HG03139 (cell line): Measurements from ENCODE around the gene NR1H2.
"Not testable (repeated sequence)": the region's sequence is repeated elsewhere in the genome, so short reads cannot be mapped to it uniquely, and the experiment has no call there.

Source experiments
- ATAC-seq: cut with Tn5 transposase; IDR thresholded peaks from one replicate; pipeline ENCODE4 v1.9.1; 2021; ENCODE audit not compliant: unreplicated experiment

The NR1H2 gene

GRCh38 chr19:50376166-50377050 is at the start of gene NR1H2:
Gene NR1H2, plus strand, starts transcription at chr19:50376457. Its CDS starts 1,149 bp downstream, at chr19:50377606.
- ATAC-seq: peak; percentile 66

GRCh38 chr19:50327013-50327412 is 49.2 kb upstream of the NR1H2 start:
- ATAC-seq: no peak

GRCh38 chr19:50327461-50328223 is 48.6 kb upstream of the NR1H2 start:
- no peak for ATAC-seq

GRCh38 chr19:50328224-50328872 is 47.9 kb upstream of the NR1H2 start:
- no peak for ATAC-seq

DNA sequence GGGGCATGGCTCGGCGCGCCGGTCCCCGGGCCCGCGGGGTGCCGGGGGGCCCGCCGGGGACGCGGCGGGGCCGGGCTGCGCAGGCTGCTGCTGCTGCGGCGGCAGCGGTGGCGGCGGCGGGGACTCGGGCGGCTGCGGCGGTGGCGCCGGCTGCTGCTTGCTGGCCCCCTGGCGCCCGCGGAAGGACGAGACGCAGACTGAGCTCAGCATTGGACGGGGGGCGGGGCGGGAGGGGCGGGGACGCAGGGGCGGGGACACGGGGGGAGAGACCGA is 47.4 kb upstream of the NR1H2 start:
- no peak for ATAC-seq

GRCh38 chr19:50329146-50329925 is 46.9 kb upstream of the NR1H2 start, which contains the start of gene KCNC3:
Gene KCNC3, minus strand, starts transcription at chr19:50329377. Its CDS starts 295 bp downstream, at chr19:50329082.
- ATAC-seq: no peak

DNA sequence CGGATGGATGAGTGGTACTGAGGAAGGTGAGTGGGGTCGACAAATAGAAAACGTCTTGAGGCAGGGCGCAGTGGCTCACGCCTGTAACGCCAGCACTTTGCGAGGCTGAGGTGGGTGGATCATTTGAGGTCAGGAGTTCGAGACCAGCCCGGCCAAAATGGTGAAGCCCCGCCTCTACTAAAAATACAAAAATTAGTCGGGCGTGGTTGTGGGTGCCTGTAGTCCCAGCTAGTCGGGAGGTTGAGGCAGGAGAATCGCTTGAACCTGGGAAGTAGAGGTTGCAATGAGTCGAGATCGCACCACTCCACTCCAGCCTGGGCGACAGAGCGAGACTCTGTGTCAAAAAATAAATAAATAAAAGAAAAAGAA is 46.3 kb upstream of the NR1H2 start:
- not testable (repeated sequence) for ATAC-seq

DNA sequence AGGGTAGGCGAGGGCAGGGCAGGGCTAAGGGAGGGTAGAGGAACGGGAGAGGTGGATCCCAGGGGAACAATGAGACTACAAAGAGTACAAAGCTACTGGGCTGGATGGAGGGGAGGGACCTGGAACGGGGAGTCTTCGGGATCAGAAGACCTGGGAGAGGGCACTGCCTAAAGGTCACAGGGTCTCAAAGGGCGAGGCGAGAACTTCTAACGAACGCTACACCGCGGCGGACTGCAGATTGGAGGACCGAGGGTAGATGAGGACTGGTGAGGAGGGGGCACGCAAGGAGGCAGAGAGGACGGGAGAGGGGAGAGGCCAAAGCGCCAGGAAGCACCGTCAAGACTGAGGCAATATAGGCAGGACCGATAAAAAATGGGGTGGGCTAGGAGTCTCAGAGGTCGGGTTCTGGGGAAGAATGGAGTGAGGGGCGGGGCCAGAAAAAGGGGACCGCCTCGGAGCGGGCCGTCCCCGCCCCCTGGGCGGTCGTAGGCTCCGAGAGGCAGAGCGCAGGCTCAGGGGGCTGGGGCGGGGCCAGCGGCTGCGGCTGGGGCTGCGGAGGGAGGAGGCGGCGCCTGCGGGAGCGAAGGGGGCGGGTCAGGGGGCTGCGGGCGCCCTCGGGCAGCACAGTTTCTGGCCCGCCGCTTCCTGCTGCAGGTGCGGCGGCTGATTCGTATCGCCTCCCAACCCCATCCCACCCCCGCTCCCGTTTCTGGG is 45.7 kb upstream of the NR1H2 start:
- ATAC-seq: no peak

DNA sequence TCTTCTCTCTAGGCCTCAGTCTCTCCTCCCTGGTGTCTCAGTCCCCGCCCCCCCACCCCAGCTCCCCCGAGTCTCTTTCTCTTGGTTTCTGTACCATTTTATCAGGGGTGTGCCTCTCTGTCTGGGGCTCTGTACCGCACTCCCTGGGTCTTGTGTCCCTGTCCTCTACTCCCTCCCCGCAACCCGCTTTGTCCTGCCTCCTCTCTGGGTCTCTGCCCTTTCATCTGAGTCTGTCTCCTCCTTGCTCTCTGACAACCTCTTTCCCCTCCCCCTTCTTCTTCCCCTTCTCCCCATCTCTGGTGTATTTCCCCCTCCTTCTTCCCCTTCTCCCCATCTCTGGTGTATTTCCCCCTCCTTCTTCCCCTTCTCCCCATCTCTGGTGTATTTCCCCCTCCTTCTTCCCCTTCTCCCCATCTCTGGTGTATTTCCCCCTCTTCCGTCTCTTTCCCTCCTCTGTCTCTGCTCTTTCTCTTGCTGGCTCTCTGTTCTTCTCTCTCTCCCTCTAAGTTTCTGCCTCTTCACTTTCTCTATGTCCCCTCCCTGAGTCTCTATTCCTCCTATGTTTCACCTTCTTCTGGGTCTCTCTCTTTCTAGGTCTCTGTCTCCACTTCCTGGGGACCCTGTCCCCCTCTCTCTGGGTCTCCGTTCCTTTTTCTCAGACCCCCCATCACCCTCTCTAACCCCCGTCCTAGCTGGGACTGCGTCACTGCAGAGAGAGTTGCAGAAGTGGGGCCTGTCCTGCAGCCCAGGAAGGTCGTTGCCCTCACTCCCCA is 44.9 kb upstream of the NR1H2 start:
- no peak for ATAC-seq

DNA sequence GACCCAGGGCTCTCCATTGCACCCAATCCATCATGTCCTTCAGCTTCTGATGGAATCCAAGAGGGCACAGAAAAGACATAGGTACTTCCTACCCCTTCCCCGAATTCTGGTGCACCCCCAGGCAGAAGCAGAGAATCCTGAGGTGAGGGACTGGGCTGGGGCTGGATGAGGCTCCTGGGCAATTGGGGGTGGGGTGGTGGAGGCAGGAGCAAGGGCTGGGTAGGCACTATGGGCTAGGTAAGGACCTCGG is 44.3 kb upstream of the NR1H2 start:
- no peak for ATAC-seq

DNA sequence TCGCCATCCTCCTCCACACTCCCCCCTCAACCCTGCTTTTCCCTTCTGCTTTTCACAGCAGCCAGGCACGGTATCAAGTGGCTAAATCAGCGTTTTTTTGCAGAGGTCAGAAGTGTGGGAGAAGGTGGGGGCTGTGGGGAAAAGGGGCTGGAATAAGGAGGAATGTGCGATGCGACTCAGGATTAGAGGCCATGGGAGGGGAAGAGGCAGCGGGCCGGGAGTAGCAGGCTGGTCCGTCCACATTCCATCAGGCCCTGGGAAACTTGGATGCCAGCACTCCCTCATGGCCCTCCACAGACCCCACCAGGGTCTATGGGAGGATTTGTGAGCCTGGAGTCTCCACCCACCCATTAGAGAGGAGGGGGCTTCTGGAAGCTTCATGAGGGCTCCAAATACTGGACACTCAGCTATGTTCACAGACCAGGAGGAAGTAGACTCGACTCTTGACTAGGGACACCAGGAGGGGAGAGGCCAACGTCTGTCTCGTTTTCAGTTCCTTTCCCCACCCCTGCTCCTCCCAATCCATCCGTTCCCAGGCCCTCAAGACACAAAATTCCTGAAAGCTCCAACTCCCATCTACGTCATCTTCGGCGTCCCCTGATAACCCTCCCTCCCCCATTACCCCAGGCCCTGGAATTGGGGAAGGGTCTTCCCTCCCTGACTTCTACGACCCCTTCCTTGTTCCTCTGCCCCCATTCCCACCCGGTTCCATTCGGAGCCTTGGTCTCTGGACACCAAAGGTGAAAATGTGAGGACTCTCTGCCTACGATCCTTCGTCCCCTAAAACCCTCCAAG is 43.8 kb upstream of the NR1H2 start:
- ATAC-seq: no peak

DNA sequence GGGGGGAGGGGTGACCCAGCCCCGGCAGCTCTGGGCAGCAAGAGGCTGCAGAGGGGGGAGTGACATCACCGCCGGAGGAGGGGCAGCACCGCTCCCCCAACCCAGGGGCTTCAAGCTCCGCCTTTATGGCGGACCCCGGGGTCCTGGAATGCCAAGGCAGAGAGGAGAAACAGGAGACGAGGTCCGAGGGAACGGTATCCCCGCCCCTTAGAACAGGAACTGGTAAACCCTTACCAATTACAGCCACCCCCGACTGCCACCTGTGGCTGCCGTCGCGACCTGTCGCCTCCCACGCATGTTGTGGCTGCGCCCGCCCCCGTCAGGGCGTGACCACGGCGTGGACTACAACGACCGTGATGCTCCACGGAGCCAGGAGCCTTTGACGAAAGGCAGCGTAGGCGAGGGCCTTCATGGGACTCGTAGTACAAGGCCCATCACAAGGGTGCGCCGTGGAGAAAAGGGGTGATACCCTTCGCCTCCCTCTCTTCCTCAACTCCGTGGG is 43.0 kb upstream of the NR1H2 start:
- ATAC-seq: peak; percentile 33

DNA sequence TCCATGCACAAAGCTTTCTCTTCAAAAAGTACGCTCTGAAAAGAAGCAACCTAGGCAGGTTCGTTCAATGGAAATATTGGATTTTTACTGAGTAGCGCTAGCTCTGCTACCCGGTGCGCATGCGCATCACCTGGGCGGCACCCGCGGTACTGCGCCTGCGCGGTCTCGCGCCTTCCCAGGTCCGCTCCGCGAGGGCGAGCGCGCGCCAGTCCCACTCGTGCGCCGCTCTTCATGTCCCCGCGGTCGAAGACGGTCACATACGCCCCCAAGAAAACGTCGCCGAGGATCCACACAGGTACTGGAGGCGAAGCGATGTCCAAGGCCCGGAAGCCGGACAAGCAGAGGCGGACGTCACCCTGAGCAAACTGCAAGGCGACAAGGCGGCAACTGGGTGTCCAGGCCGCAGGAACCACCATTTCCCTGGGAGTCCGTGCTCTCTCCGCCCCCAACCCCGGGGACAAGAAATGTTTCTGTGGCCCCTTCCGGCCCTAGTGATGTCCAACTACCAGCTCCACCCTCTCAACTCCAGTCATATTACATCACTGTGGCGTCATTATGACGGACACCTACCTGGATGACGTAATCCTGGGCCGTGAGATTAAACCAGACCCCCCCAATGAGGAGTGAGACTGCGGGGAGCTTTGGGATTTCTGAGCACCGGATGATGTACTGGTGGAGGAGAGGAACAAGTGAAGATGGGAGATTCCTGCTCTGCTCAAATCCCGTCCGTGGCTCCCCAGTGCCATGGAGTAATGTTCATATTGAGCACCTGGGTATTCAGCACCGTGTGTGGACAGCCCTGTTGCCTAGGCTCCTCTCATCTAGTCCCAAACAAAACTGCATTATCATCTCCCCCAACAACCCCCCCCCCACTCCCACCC is 42.3 kb upstream of the NR1H2 start:
- peak; percentile 9 for ATAC-seq

GRCh38 chr19:50334741-50335421 is 41.4 kb upstream of the NR1H2 start:
- no peak for ATAC-seq

DNA sequence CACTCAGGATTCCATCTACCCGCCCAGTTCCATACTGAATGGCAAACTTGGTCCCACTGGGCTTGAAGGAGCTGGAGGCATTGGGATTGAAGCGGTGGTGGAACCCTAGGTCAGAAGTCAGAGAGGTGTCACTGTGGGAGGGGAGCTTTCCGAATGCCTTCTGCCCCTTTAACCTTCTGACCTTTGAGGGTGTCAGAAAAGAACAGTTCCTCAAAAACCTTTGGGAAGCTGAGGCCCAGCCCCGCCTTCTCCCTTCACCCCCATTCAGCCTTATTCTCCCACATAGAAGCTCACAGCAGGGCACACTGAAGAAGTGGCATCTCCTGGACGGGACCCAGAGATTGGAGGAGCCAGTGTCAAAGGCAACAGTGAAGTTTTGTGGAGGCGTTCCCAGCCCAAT is 39.2 kb upstream of the NR1H2 start:
- ATAC-seq: not testable (repeated sequence)

DNA sequence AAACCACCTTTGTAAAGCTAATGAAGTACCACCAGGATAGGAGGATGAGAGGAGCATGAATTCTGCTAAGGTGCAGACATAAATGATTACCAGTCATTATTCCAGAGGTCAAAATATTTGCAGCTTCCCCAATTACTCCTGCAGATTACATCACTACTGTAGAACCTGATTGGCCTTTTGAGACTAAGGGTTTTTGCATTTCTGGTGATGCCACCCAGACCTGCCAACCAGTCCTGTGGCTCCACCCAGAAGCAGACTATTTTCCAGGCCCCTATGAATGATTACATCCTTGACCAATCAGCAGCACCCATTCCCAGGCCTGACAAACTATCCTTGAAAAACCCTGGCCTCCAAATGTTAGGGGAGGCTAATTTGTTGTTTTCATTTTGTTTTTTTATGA is 35.9 kb upstream of the NR1H2 start:
- no peak for ATAC-seq

GRCh38 chr19:50341091-50341564 is 35.1 kb upstream of the NR1H2 start:
- no peak for ATAC-seq
